ENCODE results near the gene KRTAP10-12. TPM values are rescaled to one million over a fixed set of nuclear protein-coding genes. Genes with fewer than 3 reads are reported as not detected.

The KRTAP10-12 gene
- total RNA-seq, 1 experiment from 2014 or later: not detected

DNA sequence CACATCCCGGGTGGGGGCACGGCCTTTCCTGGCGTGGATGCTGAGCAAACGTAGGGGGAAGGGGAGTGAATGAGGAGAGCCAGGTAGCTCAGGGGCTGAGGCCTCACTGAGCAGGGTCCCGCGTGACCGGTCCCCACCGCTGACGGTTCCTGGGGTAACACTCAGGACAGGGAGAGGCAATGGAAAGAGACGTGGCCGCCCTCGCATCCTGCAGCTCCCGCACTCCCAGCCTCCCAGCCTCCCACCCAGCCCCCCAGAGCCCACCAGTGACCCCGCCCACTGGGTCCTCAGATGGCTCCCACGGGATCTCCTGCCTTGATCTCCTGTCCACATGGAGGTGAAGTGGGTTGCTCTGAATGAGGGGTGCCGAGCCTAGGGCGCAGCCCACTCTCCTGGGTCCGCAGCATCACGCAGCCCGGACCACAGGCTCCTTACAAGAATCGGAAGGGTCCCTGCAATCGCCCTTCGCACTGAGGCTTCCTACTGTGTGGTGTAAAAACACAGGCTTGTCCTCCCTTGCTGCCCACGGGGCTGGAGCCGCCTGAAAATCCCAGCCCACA, 12.0 kb downstream of the KRTAP10-12 start:
- no TSS peak for BruUV-seq (replicated peaks)
- H3K9me3 ChIP-seq: no peaks in the 10 kb centered on the region; the same call in 1 of the 2 replicates
- no peaks in the 10 kb centered on the region for H3K9me3 Mint-ChIP-seq (ENCODE audit: unreplicated experiment)
- CTCF ChIA-PET: interaction anchor here (1.2 kb wide), 1 partner anchor 33 kb away, joined by 4 read pairs; no protein-coding TSS in a partner anchor
- TF ChIP-seq, protein P1, sequence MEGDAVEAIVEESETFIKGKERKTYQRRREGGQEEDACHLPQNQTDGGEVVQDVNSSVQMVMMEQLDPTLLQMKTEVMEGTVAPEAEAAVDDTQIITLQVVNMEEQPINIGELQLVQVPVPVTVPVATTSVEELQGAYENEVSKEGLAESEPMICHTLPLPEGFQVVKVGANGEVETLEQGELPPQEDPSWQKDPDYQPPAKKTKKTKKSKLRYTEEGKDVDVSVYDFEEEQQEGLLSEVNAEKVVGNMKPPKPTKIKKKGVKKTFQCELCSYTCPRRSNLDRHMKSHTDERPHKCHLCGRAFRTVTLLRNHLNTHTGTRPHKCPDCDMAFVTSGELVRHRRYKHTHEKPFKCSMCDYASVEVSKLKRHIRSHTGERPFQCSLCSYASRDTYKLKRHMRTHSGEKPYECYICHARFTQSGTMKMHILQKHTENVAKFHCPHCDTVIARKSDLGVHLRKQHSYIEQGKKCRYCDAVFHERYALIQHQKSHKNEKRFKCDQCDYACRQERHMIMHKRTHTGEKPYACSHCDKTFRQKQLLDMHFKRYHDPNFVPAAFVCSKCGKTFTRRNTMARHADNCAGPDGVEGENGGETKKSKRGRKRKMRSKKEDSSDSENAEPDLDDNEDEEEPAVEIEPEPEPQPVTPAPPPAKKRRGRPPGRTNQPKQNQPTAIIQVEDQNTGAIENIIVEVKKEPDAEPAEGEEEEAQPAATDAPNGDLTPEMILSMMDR (IDR thresholded peaks at IDR 0.05; ENCODE audit: insufficient read depth in 1 of 2, low read depth in 1 of 2, low read length in 1 of 2, severe bottlenecking in 1 of 2, unreplicated experiment in 1 of 2): no peak
- no peaks in the 10 kb centered on the region for H3K36me3 ChIP-seq (ENCODE audit: control insufficient read depth, insufficient read depth, low read length)
- intact Hi-C loops (cut with micrococcal nuclease; ENCODE audit: unreplicated experiment): no loop called here
- no peak overlapping the region for H3K4me3 ChIP-seq (ENCODE audit: low read depth, low read length)
- no peak overlapping the region for H3K4me3 Mint-ChIP-seq (ENCODE audit: unreplicated experiment)
- H3K36me3 Mint-ChIP-seq (ENCODE audit: insufficient read depth, unreplicated experiment): no peaks in the 10 kb centered on the region
- H3K27me3 Mint-ChIP-seq (ENCODE audit: insufficient read depth, unreplicated experiment): peaks cover 6% of the 10 kb centered on the region
- no peak overlapping the region for H3K27ac Mint-ChIP-seq (ENCODE audit: unreplicated experiment)
- H3K27me3 ChIP-seq (replicated peaks; ENCODE audit: control insufficient read depth, insufficient read depth, low read length): no peaks in the 10 kb centered on the region
- H3K4me1 Mint-ChIP-seq (ENCODE audit: low read depth, unreplicated experiment): peaks cover 7% of the 10 kb centered on the region
- POLR2A ChIA-PET: no interaction called here
- peaks cover 6% of the 10 kb centered on the region; the same call in 1 of the 2 replicates for H3K4me1 ChIP-seq
- DNase-seq: no peak

DNA sequence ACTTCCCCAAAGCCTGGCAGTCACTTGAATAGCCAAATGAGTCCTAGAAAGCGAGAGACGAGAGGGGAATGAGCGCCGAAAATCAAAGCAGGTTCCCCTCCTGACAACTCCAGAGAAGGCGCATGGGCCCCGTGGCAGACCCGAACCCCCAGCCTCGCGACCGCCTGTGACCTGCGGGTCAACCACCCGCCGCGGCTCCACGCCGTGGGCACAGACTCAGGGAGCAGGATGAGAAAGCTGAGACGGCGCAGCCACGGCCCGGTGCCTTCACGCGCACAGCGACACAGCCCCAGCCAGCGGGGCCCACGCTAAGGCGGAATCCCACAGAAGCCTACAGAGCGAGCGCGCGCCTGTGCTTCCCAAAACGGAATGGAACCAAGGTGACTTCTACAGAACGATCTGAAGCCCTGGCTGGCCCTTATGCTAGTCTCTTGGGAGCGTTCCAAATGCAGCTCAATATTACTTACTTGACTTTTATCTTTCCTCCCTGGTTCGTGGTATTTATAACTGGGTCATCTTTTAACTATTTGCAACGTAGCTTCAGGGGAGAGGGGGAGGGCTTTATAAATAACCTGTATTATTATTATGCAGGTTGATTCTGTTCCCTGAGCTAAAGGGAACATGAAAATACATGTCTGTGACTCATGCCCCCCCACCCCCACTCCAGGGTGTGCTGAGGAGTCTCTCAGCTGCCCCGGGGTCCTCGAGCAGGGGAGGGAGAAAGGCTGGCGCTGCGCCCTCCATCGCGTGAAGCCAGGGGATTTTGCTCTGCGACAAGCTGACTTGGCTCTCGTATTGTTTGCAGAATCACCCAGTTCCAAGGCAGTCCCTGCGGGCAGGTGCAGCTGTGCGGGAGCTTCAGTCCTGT, 12.7 kb downstream of the KRTAP10-12 start:
- TF ChIP-seq, protein P1 (IDR thresholded peaks at IDR 0.05; ENCODE audit: insufficient read depth in 1 of 2, low read depth in 1 of 2, low read length in 1 of 2, severe bottlenecking in 1 of 2, unreplicated experiment in 1 of 2): no peak
- intact Hi-C loops (cut with micrococcal nuclease; ENCODE audit: unreplicated experiment): no loop called here
- Histone ChIP-seq H3K9me3 (no peaks in the 10 kb centered on the region; the same call in 1 of the 2 replicates), H3K4me3 (ENCODE audit: low read depth, low read length) (no peak overlapping the region), H3K4me1 (peaks cover 6% of the 10 kb centered on the region; the same call in 1 of the 2 replicates), H3K27me3 (replicated peaks; ENCODE audit: control insufficient read depth, insufficient read depth, low read length) (no peaks in the 10 kb centered on the region), H3K36me3 (ENCODE audit: control insufficient read depth, insufficient read depth, low read length) (no peaks in the 10 kb centered on the region)
- no TSS peak for BruUV-seq (replicated peaks)
- H3K27ac Mint-ChIP-seq (ENCODE audit: unreplicated experiment): no peak overlapping the region
- peaks cover 7% of the 10 kb centered on the region for H3K4me1 Mint-ChIP-seq (ENCODE audit: low read depth, unreplicated experiment)
- H3K4me3 Mint-ChIP-seq (ENCODE audit: unreplicated experiment): no peak overlapping the region
- POLR2A ChIA-PET: no interaction called here
- H3K36me3 Mint-ChIP-seq (ENCODE audit: insufficient read depth, unreplicated experiment): no peaks in the 10 kb centered on the region
- DNase-seq: no peak
- peaks cover 9% of the 10 kb centered on the region for H3K27me3 Mint-ChIP-seq (ENCODE audit: insufficient read depth, unreplicated experiment)
- no peaks in the 10 kb centered on the region for H3K9me3 Mint-ChIP-seq (ENCODE audit: unreplicated experiment)
- CTCF ChIA-PET: interaction anchor here (1.1 kb wide), 1 partner anchor 11 kb away, joined by 3 read pairs; no protein-coding TSS in a partner anchor

DNA sequence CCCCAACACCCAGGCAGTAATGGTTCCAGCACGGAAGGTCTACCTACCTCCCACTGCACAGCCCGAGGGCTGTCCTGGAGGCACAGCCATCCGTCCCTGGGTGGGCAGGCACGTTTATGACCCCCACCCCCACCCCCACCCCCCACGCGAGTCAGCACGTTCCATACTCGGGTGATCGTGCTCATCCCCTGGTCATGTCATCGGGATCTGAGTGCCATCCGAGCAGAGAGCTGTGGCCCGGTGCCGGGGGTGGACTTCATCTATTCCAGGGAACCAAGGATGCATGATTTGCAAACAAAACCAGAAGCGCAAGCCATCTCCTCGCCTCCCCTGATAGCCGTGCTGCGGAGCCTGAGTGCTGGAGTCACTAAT, 13.3 kb downstream of the KRTAP10-12 start:
- no peak overlapping the region for H3K4me3 ChIP-seq (ENCODE audit: low read depth, low read length)
- H3K36me3 Mint-ChIP-seq (ENCODE audit: insufficient read depth, unreplicated experiment): no peaks in the 10 kb centered on the region
- POLR2A ChIA-PET: no interaction called here
- no peaks in the 10 kb centered on the region for H3K27me3 ChIP-seq (replicated peaks; ENCODE audit: control insufficient read depth, insufficient read depth, low read length)
- CTCF ChIA-PET: interaction anchor here (0.6 to 1.5 kb wide), 4 partner anchors 11 to 247 kb away, joined by 3 to 7 read pairs (median 4); no protein-coding TSS in a partner anchor
- intact Hi-C loops (cut with micrococcal nuclease; ENCODE audit: unreplicated experiment): no loop called here
- H3K27ac Mint-ChIP-seq (ENCODE audit: unreplicated experiment): no peak overlapping the region
- peaks cover 6% of the 10 kb centered on the region; the same call in 1 of the 2 replicates for H3K4me1 ChIP-seq
- TF ChIP-seq, protein P1 (IDR thresholded peaks at IDR 0.05; ENCODE audit: insufficient read depth in 1 of 2, low read depth in 1 of 2, low read length in 1 of 2, severe bottlenecking in 1 of 2, unreplicated experiment in 1 of 2): no peak
- no peak for DNase-seq
- H3K4me1 Mint-ChIP-seq (ENCODE audit: low read depth, unreplicated experiment): peaks cover 7% of the 10 kb centered on the region
- no peaks in the 10 kb centered on the region; the same call in 1 of the 2 replicates for H3K9me3 ChIP-seq
- no peaks in the 10 kb centered on the region for H3K9me3 Mint-ChIP-seq (ENCODE audit: unreplicated experiment)
- H3K4me3 Mint-ChIP-seq (ENCODE audit: unreplicated experiment): no peak overlapping the region
- no TSS peak for BruUV-seq (replicated peaks)
- H3K36me3 ChIP-seq (ENCODE audit: control insufficient read depth, insufficient read depth, low read length): no peaks in the 10 kb centered on the region
- peaks cover 9% of the 10 kb centered on the region for H3K27me3 Mint-ChIP-seq (ENCODE audit: insufficient read depth, unreplicated experiment)

Data from Caco-2 (cell line).